IMR-90 (cell line): ENCODE data around the gene PYGB. TPM values are rescaled to one million over a fixed set of nuclear protein-coding genes. Genes with fewer than 3 reads are reported as not detected.

Source experiments
- ATAC-seq: fragments of 200-7000 bp; cut with Tn5 transposase; 2 replicates; pipeline ENCODE4 v1.9.1; 2020; ENCODE audit warnings: low read depth, mild to moderate bottlenecking, moderate library complexity
- BruUV-seq: library from RNA; stranded (reverse); fragments of 400-500 nt; replicated peaks from 2 replicates; lab custom pipeline; 2021; lab: Mats Ljungman, UMichigan
- CTCF ChIA-PET: fragments of 300-600 bp; formaldehyde crosslinking; extraction: SDS; loops from one replicate; lab custom pipeline; 2021; ENCODE audit warnings: antibody characterized with exemption; lab: Yijun Ruan, JAX
- POLR2A ChIA-PET: fragments of 300-600 bp; sonication (Branson Sonifier 250); formaldehyde crosslinking; loops from one replicate; lab custom pipeline; 2022; ENCODE audit warnings: antibody characterized with exemption; ENCODE audit not compliant: unreplicated experiment; lab: Charles Lee
- DNase-seq: peaks from one replicate; pipeline ENCODE4 v3.0.0; 2013
- H2AFZ ChIP-seq: replicated peaks from 2 replicates; pipeline ENCODE3; 2013; ENCODE audit warnings: low read length, mild to moderate bottlenecking; ENCODE audit not compliant: poor library complexity
- H2AK5ac ChIP-seq: 2 replicates; pipeline ENCODE4 v1.6.1; 2013; ENCODE audit warnings: low read depth, low read length, inconsistent platforms
- H2AK9ac ChIP-seq: replicated peaks from 2 replicates; pipeline ENCODE3; 2013; ENCODE audit warnings: mild to moderate bottlenecking, low read depth, low read length, moderate library complexity; ENCODE audit not compliant: poor library complexity
- H2BK120ac ChIP-seq: 2 replicates; pipeline ENCODE4 v1.6.1; 2013; ENCODE audit warnings: low read depth, low read length, inconsistent platforms
- H2BK15ac ChIP-seq: 3 replicates; pipeline ENCODE4 v1.6.1; 2013; ENCODE audit warnings: low read depth, low read length, inconsistent platforms
- H2BK20ac ChIP-seq: 2 replicates; pipeline ENCODE4 v1.6.1; 2013; ENCODE audit warnings: low read depth, mild to moderate bottlenecking, inconsistent platforms, low read length, moderate library complexity
- H2BK5ac ChIP-seq: 2 replicates; pipeline ENCODE4 v1.6.1; 2013; ENCODE audit warnings: mild to moderate bottlenecking, low read depth, low read length, inconsistent platforms; ENCODE audit not compliant: poor library complexity, severe bottlenecking
- H3K14ac ChIP-seq: replicated peaks from 2 replicates; pipeline ENCODE4 v1.6.1; 2013; ENCODE audit warnings: low read depth, low read length, inconsistent platforms
- H3K18ac ChIP-seq: 2 replicates; pipeline ENCODE4 v1.6.1; 2013; ENCODE audit warnings: low read depth, low read length, control low read depth
- H3K23ac ChIP-seq: 2 replicates; pipeline ENCODE4 v1.6.1; 2013; ENCODE audit warnings: low read depth, low read length, inconsistent platforms
- H3K27ac ChIP-seq: 2 replicates; pipeline ENCODE4 v1.5.1; 2013; ENCODE audit warnings: mild to moderate bottlenecking, control low read depth, low read length; ENCODE audit not compliant: insufficient read depth
- H3K27me3 ChIP-seq: 2 replicates; pipeline ENCODE4 v1.6.1; 2013; ENCODE audit warnings: low read length; ENCODE audit not compliant: control insufficient read depth, insufficient read depth
- H3K36me3 ChIP-seq: 2 replicates; pipeline ENCODE4 v1.6.1; 2013; ENCODE audit warnings: low read length, mixed read lengths; ENCODE audit not compliant: control insufficient read depth, insufficient read depth
- H3K4ac ChIP-seq: 2 replicates; pipeline ENCODE4 v1.6.1; 2013; ENCODE audit warnings: low read depth, low read length, inconsistent platforms
- H3K4me1 ChIP-seq: 2 replicates; pipeline ENCODE4 v1.6.1; 2013; ENCODE audit warnings: low read length, mixed read lengths; ENCODE audit not compliant: control insufficient read depth, insufficient read depth
- H3K4me2 ChIP-seq: 2 replicates; pipeline ENCODE4 v1.6.1; 2013; ENCODE audit warnings: low read depth, mild to moderate bottlenecking, control low read depth, low read length, moderate library complexity
- H3K4me3 ChIP-seq: 2 replicates; pipeline ENCODE4 v1.5.1; 2013; ENCODE audit warnings: low read depth, mild to moderate bottlenecking, control low read depth, low read length, moderate library complexity; ENCODE audit not compliant: insufficient read depth
- H3K56ac ChIP-seq: 2 replicates; pipeline ENCODE4 v1.6.1; 2013; ENCODE audit warnings: low read length, inconsistent platforms; ENCODE audit not compliant: insufficient read depth; ENCODE audit errors: extremely low read depth
- H3K79me1 ChIP-seq, 2 experiments: 2 replicates each; pipeline ENCODE4 v1.6.1; 2013; ENCODE audit warnings: low read length in 2 of 2, inconsistent platforms in 1 of 2, low read depth in 1 of 2
- H3K9ac ChIP-seq: 2 replicates; pipeline ENCODE4 v1.6.1; 2013; ENCODE audit warnings: low read depth, low read length, control low read depth
- H3K9me1 ChIP-seq: 2 replicates; pipeline ENCODE4 v1.6.1; 2013; ENCODE audit warnings: low read length, inconsistent platforms; ENCODE audit not compliant: insufficient read depth
- H3K9me3 ChIP-seq: 2 replicates; pipeline ENCODE4 v1.6.1; 2013; ENCODE audit warnings: low read length; ENCODE audit not compliant: control insufficient read depth, insufficient read depth
- H4K20me1 ChIP-seq: 2 replicates; pipeline ENCODE4 v1.6.1; 2013; ENCODE audit warnings: low read length, inconsistent platforms; ENCODE audit not compliant: insufficient read depth
- H4K5ac ChIP-seq: 2 replicates; pipeline ENCODE4 v1.6.1; 2013; ENCODE audit warnings: mild to moderate bottlenecking, low read depth, low read length, control low read depth
- H4K8ac ChIP-seq, 2 experiments: 2 replicates each; pipeline ENCODE4 v1.6.1; 2013; ENCODE audit warnings: low read depth in 2 of 2, low read length in 2 of 2, control low read depth in 1 of 2, inconsistent platforms in 1 of 2
- H4K91ac ChIP-seq: 2 replicates; pipeline ENCODE4 v1.6.1; 2013; ENCODE audit warnings: low read depth, low read length, inconsistent platforms; ENCODE audit not compliant: insufficient read depth
- SMC3 ChIP-seq: fragments of 150-350 bp; IDR thresholded peaks from 2 replicates; pipeline ENCODE4 v1.6.1; 2016; ENCODE audit warnings: low read depth, mild to moderate bottlenecking, antibody characterized with exemption, low read length, moderate library complexity
- WGBS, 2 experiments: methylation state at CpG; one replicate each; pipeline versions ENCODE4 v1.1.5 to v1.1.7; 2013; ENCODE audit warnings: missing lambda C conversion rate in 2 of 2; ENCODE audit not compliant: insufficient read length in 1 of 2; ENCODE audit errors: extremely low coverage in 2 of 2; 5-methylcytosine and 5-hydroxymethylcytosine counted together
- dilution Hi-C: fragments of 300-500 bp; cut with HindIII; formaldehyde crosslinking; loops from one replicate; pipeline ENCODE4 v1.14.3; 2018; ENCODE audit warnings: low sequenced_read_pairs; ENCODE audit not compliant: unreplicated experiment
- in situ Hi-C: fragments of 300-500 bp; cut with MboI; formaldehyde crosslinking; loops from 3 replicates; pipeline ENCODE4 v1.14.3; 2019; ENCODE audit warnings: low sequenced_read_pairs, inconsistent platforms, mixed read lengths
- intact Hi-C: fragments of 100-400 bp; cut with micrococcal nuclease; formaldehyde crosslinking; loops from 2 replicates; pipeline ENCODE4 v1.10.0; 2022
- polyA plus RNA-seq, 3 experiments: library from polyadenylated mRNA; depleted of rRNA; stranded (reverse); fragments of >200 nt; gene quantifications; 2 replicates each; pipeline ENCODE4 v1.2.3, GENCODE V29; 2012; ENCODE audit warnings: low replicate concordance in 1 of 3
- total RNA-seq: library from RNA; depleted of rRNA; stranded (reverse); fragments of >200 nt; gene quantifications from 2 replicates; pipeline ENCODE4 v1.2.3, GENCODE V29; 2012

PYGB gene
- total and polyA plus RNA-seq, 2 of the 4 experiments (the other 2 are of a cell fraction): 72.4 to 83.1 TPM

GRCh38 chr20:25324412-25324811, 76.5 kb downstream of the PYGB start:
- Histone ChIP-seq H3K9me3 (no peaks in the 10 kb centered on the region), H3K27me3 (no peaks in the 10 kb centered on the region), H2AFZ (no peak overlapping the region), H3K9ac (no peak overlapping the region), H2BK20ac (no peak overlapping the region), H2BK5ac (no peak overlapping the region), H3K4me2 (no peak overlapping the region), H4K5ac (no peak overlapping the region), H3K9me1 (peaks cover 42% of the 10 kb centered on the region), H2AK9ac (no peak overlapping the region), H3K27ac (no peak overlapping the region), H3K4ac (no peak overlapping the region), H3K4me1 (peaks cover 19% of the 10 kb centered on the region), H3K36me3 (peaks cover 9% of the 10 kb centered on the region), H2BK15ac (no peak overlapping the region), H2BK120ac (no peak overlapping the region), H3K4me3 (no peak overlapping the region), H4K91ac (no peak overlapping the region), H3K23ac (no peak overlapping the region), H3K56ac (no peak overlapping the region), H3K18ac (no peak overlapping the region), H3K79me1 (peaks cover 47 to 80% of the 10 kb centered on the region in 2 experiments), H4K20me1 (peaks cover 35% of the 10 kb centered on the region), H4K8ac (no peak overlapping the region), H3K14ac (no peak overlapping the region), H2AK5ac (no peak overlapping the region)
- ChIA-PET POLR2A (no interaction called here), CTCF (no interaction called here)
- BruUV-seq: no TSS peak
- dilution Hi-C loops (no loop called here), intact Hi-C loops (no loop called here), in situ Hi-C loops (loop anchor here (25.0 kb wide), 2 partner anchors 213 to 363 kb away; partner anchors contain the start of gene ZNF337)
- WGBS, 2 experiments: no CpG with 5 or more reads among the region's 5 CpGs
- DNase-seq (no peak), ATAC-seq (no peak)
- TF ChIP-seq SMC3: no peak
